ENCODE results near the gene SPRR2D.
A peak's percentile ranks its signal among the peaks of the same experiment; 100 is the strongest.
"Not testable (repeated sequence)": the region's sequence is repeated elsewhere in the genome, so short reads cannot be mapped to it uniquely, and the experiment has no call there.

Gene SPRR2D

GRCh38 chr1:153011235-153011758 lies 29.6 kb downstream of the SPRR2D start:
- not testable (repeated sequence) for DNase-seq (ENCODE audit: low spot score)

GRCh38 chr1:153001382-153001781 lies 39.5 kb downstream of the SPRR2D start, which contains the start of gene SPRR3:
TSS of gene SPRR3 (plus strand) at chr1:153001749. CDS start at chr1:153003021, 1,272 bp downstream.
- DNase-seq (ENCODE audit: low spot score): no peak

GRCh38 chr1:153000294-153000693 lies 40.6 kb downstream of the SPRR2D start:
- DNase-seq (ENCODE audit: low spot score): no peak

GRCh38 chr1:152999818-153000217 lies 41.1 kb downstream of the SPRR2D start:
- DNase-seq (ENCODE audit: low spot score): no peak

GRCh38 chr1:152998476-152998875 lies 42.4 kb downstream of the SPRR2D start:
- no peak for DNase-seq (ENCODE audit: low spot score)

GRCh38 chr1:152997901-152998300 lies 43.0 kb downstream of the SPRR2D start:
- no peak for DNase-seq (ENCODE audit: low spot score)

- DNase-seq (ENCODE audit: low spot score): peak; percentile 69
Measured at GRCh38 chr1:152996633-152997400, 44.1 kb downstream of the SPRR2D start.

- DNase-seq (ENCODE audit: low spot score): no peak
Measured at GRCh38 chr1:152995842-152996241, 45.1 kb downstream of the SPRR2D start.

GRCh38 chr1:152993186-152993585 lies 47.7 kb downstream of the SPRR2D start:
- no peak for DNase-seq (ENCODE audit: low spot score)

All from globus pallidus (tissue), 1 donor.